Peyer's patch (tissue), 4 donors: ENCODE results near the gene SMYD4.

Source experiments
- CTCF ChIP-seq, 6 experiments: fragments of 450-650 bp in 4 of 6; fragments of 200-600 bp in 2 of 6; sonication (generic) in 1 of 6; IDR thresholded peaks; one replicate each; pipeline ENCODE4 v1.5.1; 2017 to 2019; ENCODE audit warnings: antibody characterized with exemption in 6 of 6, mild to moderate bottlenecking in 3 of 6, moderate library complexity in 1 of 6
- POLR2A ChIP-seq, 2 donors: fragments of 450-650 bp; IDR thresholded peaks; one replicate each; pipeline ENCODE4 v1.5.1; 2017; ENCODE audit warnings: antibody characterized with exemption in 2 of 2, mild to moderate bottlenecking in 2 of 2, moderate library complexity in 2 of 2

DNA sequence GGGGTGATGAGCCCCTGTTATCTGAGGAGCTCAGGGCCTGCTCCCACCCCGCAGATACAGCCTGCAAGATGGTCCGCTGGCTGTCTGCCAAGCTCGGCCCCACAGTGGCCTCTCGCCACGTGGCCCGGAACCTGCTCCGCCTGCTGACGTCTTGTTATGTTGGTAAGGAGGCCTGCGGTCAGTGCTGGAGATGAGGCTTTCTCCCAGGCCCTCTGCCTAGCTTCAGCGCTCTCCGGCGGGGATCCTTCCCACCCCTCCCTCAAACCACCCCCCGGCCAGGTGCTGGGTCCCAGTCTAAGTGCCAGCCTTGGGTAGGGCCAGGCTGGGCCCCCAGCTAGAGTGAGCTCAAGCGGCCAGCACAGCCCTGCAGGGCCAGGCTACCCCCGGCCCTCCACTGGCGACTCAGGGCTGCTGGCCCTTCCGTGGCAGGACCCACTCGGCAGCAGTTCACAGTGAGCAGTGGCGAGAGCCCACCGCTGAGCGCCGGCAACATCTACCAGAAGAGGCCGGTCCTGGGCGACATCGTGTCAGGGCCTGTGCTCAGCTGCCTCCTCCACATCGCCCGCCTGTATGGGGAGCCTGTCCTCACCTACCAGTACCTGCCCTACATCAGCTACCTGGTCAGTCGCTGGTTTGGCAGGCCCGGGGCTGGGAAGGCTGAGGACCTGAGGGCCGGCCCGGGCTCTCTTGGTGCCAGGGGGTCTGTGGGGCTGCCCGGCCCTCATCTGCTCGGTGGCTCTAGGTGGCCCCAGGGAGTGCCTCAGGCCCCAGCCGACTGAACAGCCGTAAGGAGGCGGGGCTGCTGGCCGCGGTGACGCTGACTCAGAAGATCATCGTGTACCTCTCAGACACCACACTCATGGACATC is 99.1 kb downstream of the SMYD4 start:
- TF ChIP-seq CTCF (IDR thresholded peaks at IDR 0.05) = no peak
- TF ChIP-seq POLR2A (IDR thresholded peaks at IDR 0.05) = peak in 1 of 2 donors; percentile 19
